SK-N-SH treated with all-trans-retinoic acid at 6 μM for 48 hours (cell line): ENCODE data around the gene DNTTIP2.

Experiments used
- ATAC-seq: fragments of 200-7000 bp; cut with Tn5 transposase; 3 replicates; pipeline ENCODE4 v1.9.1; 2020; ENCODE audit warnings: mild to moderate bottlenecking, moderate library complexity
- ARNTL ChIP-seq: fragments of 450-650 bp; formaldehyde crosslinking; IDR thresholded peaks from 2 replicates; pipeline ENCODE4 v1.5.0; 2020; ENCODE audit warnings: low read depth, mild to moderate bottlenecking, moderate library complexity, borderline replicate concordance
- BACH2 ChIP-seq: fragments of 250-450 bp; sonication (Bioruptor Pico); IDR thresholded peaks from 2 replicates; pipeline ENCODE4 v1.9.0; 2021; ENCODE audit warnings: mild to moderate bottlenecking, borderline replicate concordance
- CSDC2 ChIP-seq: fragments of 250-450 bp; sonication (Bioruptor Pico); IDR thresholded peaks from 2 replicates; pipeline ENCODE4 v1.5.0; 2020; ENCODE audit warnings: mild to moderate bottlenecking, moderate library complexity
- ESRRG ChIP-seq: fragments of 250-450 bp; sonication (Bioruptor Pico); IDR thresholded peaks from 2 replicates; pipeline ENCODE4 v1.6.1; 2021; ENCODE audit warnings: mild to moderate bottlenecking
- GLIS3 ChIP-seq: fragments of 250-450 bp; sonication (Bioruptor Pico); IDR thresholded peaks from 2 replicates; pipeline ENCODE4 v1.5.0; 2020; ENCODE audit warnings: mild to moderate bottlenecking, moderate library complexity
- ISL1 ChIP-seq: fragments of 250-450 bp; sonication (Bioruptor Pico); IDR thresholded peaks from 2 replicates; pipeline ENCODE4 v2.1.2; 2022; ENCODE audit warnings: mild to moderate bottlenecking, moderate library complexity
- OSR1 ChIP-seq: fragments of 250-450 bp; sonication (Bioruptor Pico); IDR thresholded peaks from 2 replicates; pipeline ENCODE4 v1.8.0; 2022; ENCODE audit warnings: moderate library complexity, mild to moderate bottlenecking, inconsistent platforms
- PPARA ChIP-seq: fragments of 250-450 bp; sonication (Bioruptor Pico); IDR thresholded peaks from 2 replicates; pipeline ENCODE4 v1.5.0; 2020; ENCODE audit warnings: mild to moderate bottlenecking, borderline replicate concordance
- RARB ChIP-seq: fragments of 250-450 bp; sonication (Bioruptor Pico); IDR thresholded peaks from 2 replicates; pipeline ENCODE4 v1.8.0; 2021; ENCODE audit warnings: mild to moderate bottlenecking, moderate library complexity
- SNAI2 ChIP-seq: fragments of 250-450 bp; sonication (Bioruptor Pico); IDR thresholded peaks from 2 replicates; pipeline ENCODE4 v1.5.0; 2020; ENCODE audit warnings: mild to moderate bottlenecking, moderate library complexity
- TCF4 ChIP-seq: fragments of 250-450 bp; sonication (Bioruptor Pico); IDR thresholded peaks from 2 replicates; pipeline ENCODE4 v1.8.0; 2021; ENCODE audit warnings: mild to moderate bottlenecking, moderate library complexity, borderline replicate concordance
- TOX ChIP-seq: fragments of 250-450 bp; sonication (Bioruptor Pico); IDR thresholded peaks from 2 replicates; pipeline ENCODE4 v1.8.0; 2021; ENCODE audit warnings: mild to moderate bottlenecking, moderate library complexity, borderline replicate concordance
- ZC3H10 ChIP-seq: fragments of 250-450 bp; sonication (Bioruptor Pico); IDR thresholded peaks from 2 replicates; pipeline ENCODE4 v1.5.1; 2021; ENCODE audit warnings: mild to moderate bottlenecking, moderate library complexity
- ZFP3 ChIP-seq: fragments of 250-450 bp; sonication (Bioruptor Pico); IDR thresholded peaks from 2 replicates; pipeline ENCODE4 v1.5.0; 2020; ENCODE audit warnings: mild to moderate bottlenecking, moderate library complexity
- ZFP30 ChIP-seq: fragments of 450-650 bp; formaldehyde crosslinking; IDR thresholded peaks from 2 replicates; pipeline ENCODE4 v1.5.0; 2022; ENCODE audit warnings: mild to moderate bottlenecking, moderate library complexity
- ZNF565 ChIP-seq: fragments of 450-650 bp; formaldehyde crosslinking; conservative IDR thresholded peaks from 2 replicates; pipeline ENCODE4 v1.5.0; 2020; ENCODE audit warnings: low read depth, mild to moderate bottlenecking, moderate library complexity
- ZNF8 ChIP-seq: fragments of 450-650 bp; formaldehyde crosslinking; IDR thresholded peaks from 2 replicates; pipeline ENCODE4 v1.5.0; 2020; ENCODE audit warnings: mild to moderate bottlenecking, moderate library complexity
- TF ChIP-seq, protein P1 (sequence below): fragments of 250-450 bp; sonication (Bioruptor Pico); IDR thresholded peaks from 2 replicates; pipeline ENCODE4 v1.8.0; 2020; ENCODE audit warnings: mild to moderate bottlenecking, moderate library complexity, borderline replicate concordance
- TF ChIP-seq, protein P2 (sequence below): fragments of 250-450 bp; sonication (Bioruptor Pico); IDR thresholded peaks from 2 replicates; pipeline ENCODE4 v1.5.1; 2020; ENCODE audit warnings: low read depth, mild to moderate bottlenecking, moderate library complexity
- TF ChIP-seq, protein P3 (sequence below): fragments of 250-450 bp; sonication (Bioruptor Pico); IDR thresholded peaks from 2 replicates; pipeline ENCODE4 v1.5.0; 2020; ENCODE audit warnings: mild to moderate bottlenecking, moderate library complexity
- TF ChIP-seq, protein P4 (sequence below): fragments of 250-450 bp; sonication (Bioruptor Pico); IDR thresholded peaks from 2 replicates; pipeline ENCODE4 v1.5.1; 2021; ENCODE audit warnings: mild to moderate bottlenecking, moderate library complexity

DNTTIP2 gene

DNA sequence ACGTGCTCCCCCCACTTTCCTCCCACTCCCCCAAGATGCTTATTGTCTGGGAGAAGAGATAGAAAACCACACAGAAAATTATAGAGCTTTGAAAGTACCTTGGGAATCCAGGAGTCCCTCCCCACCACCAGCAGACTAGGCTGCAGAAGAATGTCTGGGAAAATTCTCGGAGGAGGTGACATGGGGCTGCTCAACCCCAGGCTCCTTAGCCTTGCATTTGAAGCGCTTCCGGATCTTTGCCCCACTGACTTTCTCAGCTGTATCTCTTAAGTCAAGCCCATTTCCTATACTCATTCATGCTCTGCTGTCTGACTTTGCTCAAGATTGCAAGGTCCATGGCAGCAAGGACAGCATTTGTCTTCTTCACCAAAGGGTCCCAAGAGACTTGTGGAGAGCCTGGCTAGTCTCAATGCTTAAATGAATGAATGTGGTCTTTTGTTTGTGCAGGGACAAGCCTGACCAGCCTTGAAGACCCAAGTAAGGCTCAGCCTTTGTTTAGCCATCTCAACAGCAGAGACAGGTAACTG, 38.0 kb downstream of the DNTTIP2 start:
- TF ChIP-seq SNAI2 (no peak), CSDC2 (CRISPR knock-in tag) (no peak), ISL1 (no peak), ZNF8 (CRISPR knock-in tag) (no peak), BACH2 (no peak), ESRRG (no peak)
- TF ChIP-seq, protein P1, sequence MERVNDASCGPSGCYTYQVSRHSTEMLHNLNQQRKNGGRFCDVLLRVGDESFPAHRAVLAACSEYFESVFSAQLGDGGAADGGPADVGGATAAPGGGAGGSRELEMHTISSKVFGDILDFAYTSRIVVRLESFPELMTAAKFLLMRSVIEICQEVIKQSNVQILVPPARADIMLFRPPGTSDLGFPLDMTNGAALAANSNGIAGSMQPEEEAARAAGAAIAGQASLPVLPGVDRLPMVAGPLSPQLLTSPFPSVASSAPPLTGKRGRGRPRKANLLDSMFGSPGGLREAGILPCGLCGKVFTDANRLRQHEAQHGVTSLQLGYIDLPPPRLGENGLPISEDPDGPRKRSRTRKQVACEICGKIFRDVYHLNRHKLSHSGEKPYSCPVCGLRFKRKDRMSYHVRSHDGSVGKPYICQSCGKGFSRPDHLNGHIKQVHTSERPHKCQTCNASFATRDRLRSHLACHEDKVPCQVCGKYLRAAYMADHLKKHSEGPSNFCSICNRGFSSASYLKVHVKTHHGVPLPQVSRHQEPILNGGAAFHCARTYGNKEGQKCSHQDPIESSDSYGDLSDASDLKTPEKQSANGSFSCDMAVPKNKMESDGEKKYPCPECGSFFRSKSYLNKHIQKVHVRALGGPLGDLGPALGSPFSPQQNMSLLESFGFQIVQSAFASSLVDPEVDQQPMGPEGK (CRISPR knock-in tag) = no peak
- TF ChIP-seq, protein P2, sequence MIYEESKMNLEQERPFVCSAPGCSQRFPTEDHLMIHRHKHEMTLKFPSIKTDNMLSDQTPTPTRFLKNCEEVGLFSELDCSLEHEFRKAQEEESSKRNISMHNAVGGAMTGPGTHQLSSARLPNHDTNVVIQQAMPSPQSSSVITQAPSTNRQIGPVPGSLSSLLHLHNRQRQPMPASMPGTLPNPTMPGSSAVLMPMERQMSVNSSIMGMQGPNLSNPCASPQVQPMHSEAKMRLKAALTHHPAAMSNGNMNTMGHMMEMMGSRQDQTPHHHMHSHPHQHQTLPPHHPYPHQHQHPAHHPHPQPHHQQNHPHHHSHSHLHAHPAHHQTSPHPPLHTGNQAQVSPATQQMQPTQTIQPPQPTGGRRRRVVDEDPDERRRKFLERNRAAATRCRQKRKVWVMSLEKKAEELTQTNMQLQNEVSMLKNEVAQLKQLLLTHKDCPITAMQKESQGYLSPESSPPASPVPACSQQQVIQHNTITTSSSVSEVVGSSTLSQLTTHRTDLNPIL = no peak
- no peak for ATAC-seq

DNA sequence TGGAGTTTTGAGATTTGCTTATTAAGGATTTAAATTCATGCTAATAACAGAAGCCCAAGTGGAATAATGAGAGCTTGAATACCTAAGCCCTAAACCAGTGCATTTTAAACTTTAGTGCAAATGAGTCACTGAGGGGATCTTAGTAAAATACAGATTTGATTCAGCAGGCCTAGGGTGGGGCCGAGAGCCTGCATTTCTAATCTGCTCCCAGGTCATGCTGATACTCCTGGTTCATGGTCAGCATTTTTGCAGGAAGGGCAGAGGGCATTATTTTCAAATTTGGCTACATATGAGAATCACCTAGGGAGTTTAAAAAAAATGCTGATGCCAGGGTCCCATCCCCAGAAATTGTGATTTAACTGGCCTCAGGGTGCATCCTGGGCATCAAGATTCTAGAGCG, 39.3 kb downstream of the DNTTIP2 start:
- ATAC-seq = no peak

DNA sequence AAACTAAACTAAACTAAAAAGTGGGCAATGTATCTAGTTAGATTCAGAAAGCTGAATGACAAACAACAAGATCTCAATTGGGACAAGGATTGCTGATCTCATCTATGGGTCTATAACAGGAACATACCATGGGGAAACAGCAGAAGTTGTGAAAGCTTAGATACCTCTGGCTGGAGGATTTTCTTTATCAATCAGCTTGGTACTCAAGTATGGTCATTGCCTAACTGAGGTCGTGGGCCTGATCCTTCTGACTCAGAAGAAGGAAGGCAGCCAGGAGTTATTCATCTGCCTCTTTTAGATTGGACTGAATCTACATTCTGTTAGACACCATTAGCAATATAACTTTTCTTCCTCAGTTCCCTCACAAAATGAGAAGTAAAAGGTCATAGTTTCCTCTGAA, 39.7 kb downstream of the DNTTIP2 start:
- TF ChIP-seq ZNF8 (CRISPR knock-in tag) (no peak), RARB (CRISPR knock-in tag) (no peak), ARNTL (CRISPR knock-in tag) (no peak), ZNF565 (CRISPR knock-in tag) (no peak), ESRRG (no peak)
- TF ChIP-seq, protein P3, sequence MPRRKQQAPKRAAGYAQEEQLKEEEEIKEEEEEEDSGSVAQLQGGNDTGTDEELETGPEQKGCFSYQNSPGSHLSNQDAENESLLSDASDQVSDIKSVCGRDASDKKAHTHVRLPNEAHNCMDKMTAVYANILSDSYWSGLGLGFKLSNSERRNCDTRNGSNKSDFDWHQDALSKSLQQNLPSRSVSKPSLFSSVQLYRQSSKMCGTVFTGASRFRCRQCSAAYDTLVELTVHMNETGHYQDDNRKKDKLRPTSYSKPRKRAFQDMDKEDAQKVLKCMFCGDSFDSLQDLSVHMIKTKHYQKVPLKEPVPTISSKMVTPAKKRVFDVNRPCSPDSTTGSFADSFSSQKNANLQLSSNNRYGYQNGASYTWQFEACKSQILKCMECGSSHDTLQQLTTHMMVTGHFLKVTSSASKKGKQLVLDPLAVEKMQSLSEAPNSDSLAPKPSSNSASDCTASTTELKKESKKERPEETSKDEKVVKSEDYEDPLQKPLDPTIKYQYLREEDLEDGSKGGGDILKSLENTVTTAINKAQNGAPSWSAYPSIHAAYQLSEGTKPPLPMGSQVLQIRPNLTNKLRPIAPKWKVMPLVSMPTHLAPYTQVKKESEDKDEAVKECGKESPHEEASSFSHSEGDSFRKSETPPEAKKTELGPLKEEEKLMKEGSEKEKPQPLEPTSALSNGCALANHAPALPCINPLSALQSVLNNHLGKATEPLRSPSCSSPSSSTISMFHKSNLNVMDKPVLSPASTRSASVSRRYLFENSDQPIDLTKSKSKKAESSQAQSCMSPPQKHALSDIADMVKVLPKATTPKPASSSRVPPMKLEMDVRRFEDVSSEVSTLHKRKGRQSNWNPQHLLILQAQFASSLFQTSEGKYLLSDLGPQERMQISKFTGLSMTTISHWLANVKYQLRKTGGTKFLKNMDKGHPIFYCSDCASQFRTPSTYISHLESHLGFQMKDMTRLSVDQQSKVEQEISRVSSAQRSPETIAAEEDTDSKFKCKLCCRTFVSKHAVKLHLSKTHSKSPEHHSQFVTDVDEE = no peak
- peak; percentile 18; the same call in 1 of the 3 replicates for ATAC-seq

More for the DNA sequence above, 39.3 kb downstream of the DNTTIP2 start:
- no peak for TF ChIP-seq OSR1 (CRISPR knock-in tag)
- TF ChIP-seq ZFP30 (CRISPR knock-in tag) = no peak
- TF ChIP-seq GLIS3 (CRISPR knock-in tag) = no peak
- TF ChIP-seq TOX (CRISPR knock-in tag) = no peak
- TF ChIP-seq RARB (CRISPR knock-in tag) = no peak
- TF ChIP-seq, protein P3 = no peak
- no peak for TF ChIP-seq PPARA (CRISPR knock-in tag)
- no peak for TF ChIP-seq ZC3H10 (CRISPR knock-in tag)
- TF ChIP-seq ARNTL (CRISPR knock-in tag) = no peak
- TF ChIP-seq ISL1 = no peak
- no peak for TF ChIP-seq SNAI2
- no peak for TF ChIP-seq ZNF565 (CRISPR knock-in tag)

DNA sequence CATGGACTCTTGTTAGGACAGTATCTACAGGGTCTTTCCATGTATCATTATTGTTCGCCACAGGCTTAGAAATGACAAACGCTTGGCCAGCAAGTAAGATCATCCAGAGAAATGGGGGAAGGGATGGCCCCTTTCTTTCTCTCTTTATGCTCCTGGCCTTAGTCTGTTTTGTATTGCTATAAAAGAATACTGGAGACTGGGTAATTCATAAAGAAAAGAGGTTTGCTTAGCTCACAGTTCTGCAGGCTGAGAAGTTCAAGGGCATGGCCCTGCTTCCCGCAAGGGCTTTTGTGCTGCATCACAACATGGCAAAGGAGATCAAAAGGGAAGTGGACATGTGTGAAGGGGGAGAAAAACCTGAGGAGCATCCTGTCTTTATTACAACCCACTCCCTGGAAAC, 41.0 kb downstream of the DNTTIP2 start:
- ATAC-seq = no peak
- TF ChIP-seq ZFP3 (CRISPR knock-in tag) = no peak
- no peak for TF ChIP-seq ZFP30 (CRISPR knock-in tag)
- no peak for TF ChIP-seq ZC3H10 (CRISPR knock-in tag)
- no peak for TF ChIP-seq TCF4
- no peak for TF ChIP-seq RARB (CRISPR knock-in tag)
- no peak for TF ChIP-seq BACH2
- no peak for TF ChIP-seq ISL1
- no peak for TF ChIP-seq ZNF565 (CRISPR knock-in tag)
- no peak for TF ChIP-seq ESRRG
- TF ChIP-seq, protein P4, sequence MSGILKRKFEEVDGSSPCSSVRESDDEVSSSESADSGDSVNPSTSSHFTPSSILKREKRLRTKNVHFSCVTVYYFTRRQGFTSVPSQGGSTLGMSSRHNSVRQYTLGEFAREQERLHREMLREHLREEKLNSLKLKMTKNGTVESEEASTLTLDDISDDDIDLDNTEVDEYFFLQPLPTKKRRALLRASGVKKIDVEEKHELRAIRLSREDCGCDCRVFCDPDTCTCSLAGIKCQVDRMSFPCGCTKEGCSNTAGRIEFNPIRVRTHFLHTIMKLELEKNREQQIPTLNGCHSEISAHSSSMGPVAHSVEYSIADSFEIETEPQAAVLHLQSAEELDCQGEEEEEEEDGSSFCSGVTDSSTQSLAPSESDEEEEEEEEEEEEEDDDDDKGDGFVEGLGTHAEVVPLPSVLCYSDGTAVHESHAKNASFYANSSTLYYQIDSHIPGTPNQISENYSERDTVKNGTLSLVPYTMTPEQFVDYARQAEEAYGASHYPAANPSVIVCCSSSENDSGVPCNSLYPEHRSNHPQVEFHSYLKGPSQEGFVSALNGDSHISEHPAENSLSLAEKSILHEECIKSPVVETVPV (CRISPR knock-in tag) = no peak
- TF ChIP-seq, protein P3 = no peak
- TF ChIP-seq, protein P2 = no peak
- TF ChIP-seq OSR1 (CRISPR knock-in tag) = no peak
